Stimulated activated CD4-positive, alpha-beta T cell treated with anti-CD3 and anti-CD28 coated beads, Interleukin-4, amount 100 ng/mL, for 24 hours (primary cell): ENCODE measurements around the gene FBXL13.
"Not testable (repeated sequence)": the region's sequence is repeated elsewhere in the genome, so short reads cannot be mapped to it uniquely, and the experiment has no call there.

Experiments
- DNase-seq: peaks from one replicate; pipeline ENCODE4 v3.0.0-alpha.2; 2020

The FBXL13 gene

GRCh38 chr7:103020876-103021275, 53.7 kb downstream of the FBXL13 start:
- DNase-seq: not testable (repeated sequence)

GRCh38 chr7:103018295-103018694, 56.3 kb downstream of the FBXL13 start:
- DNase-seq: not testable (repeated sequence)

- no peak for DNase-seq
Observed at GRCh38 chr7:103011650-103012049, 62.9 kb downstream of the FBXL13 start.

GRCh38 chr7:103010211-103010610, 64.4 kb downstream of the FBXL13 start:
- no peak for DNase-seq

GRCh38 chr7:103009466-103010185, 65.0 kb downstream of the FBXL13 start:
- DNase-seq: no peak

GRCh38 chr7:103003004-103003403, 71.6 kb downstream of the FBXL13 start:
- DNase-seq: no peak

GRCh38 chr7:103001210-103001609, 73.4 kb downstream of the FBXL13 start:
- no peak for DNase-seq

- DNase-seq: no peak
Observed at GRCh38 chr7:102996957-102997356, 77.6 kb downstream of the FBXL13 start.

- DNase-seq: not testable (repeated sequence)
Observed at GRCh38 chr7:102995609-102996008, 79.0 kb downstream of the FBXL13 start.

GRCh38 chr7:102994567-102994966, 80.0 kb downstream of the FBXL13 start:
- no peak for DNase-seq

GRCh38 chr7:102993718-102994029, 80.9 kb downstream of the FBXL13 start:
- no peak for DNase-seq

- DNase-seq: no peak
Observed at GRCh38 chr7:102992938-102993717, 81.5 kb downstream of the FBXL13 start.

- no peak for DNase-seq
Observed at GRCh38 chr7:102992509-102992937, 82.1 kb downstream of the FBXL13 start.

GRCh38 chr7:102991540-102992214, 82.9 kb downstream of the FBXL13 start:
- DNase-seq: no peak

- no peak for DNase-seq
Observed at GRCh38 chr7:102991077-102991539, 83.5 kb downstream of the FBXL13 start.

- DNase-seq: no peak
Observed at GRCh38 chr7:102990642-102991041, 84.0 kb downstream of the FBXL13 start.

- DNase-seq: no peak
Observed at GRCh38 chr7:102988631-102989560, 85.7 kb downstream of the FBXL13 start.

GRCh38 chr7:102988088-102988487, 86.5 kb downstream of the FBXL13 start:
- no peak for DNase-seq

- no peak for DNase-seq
Observed at GRCh38 chr7:102985176-102985783, 89.3 kb downstream of the FBXL13 start.

GRCh38 chr7:102983602-102984001, 91.0 kb downstream of the FBXL13 start:
- DNase-seq: no peak

- no peak for DNase-seq
Observed at GRCh38 chr7:102982235-102982634, 92.4 kb downstream of the FBXL13 start.

GRCh38 chr7:102981451-102981850, 93.1 kb downstream of the FBXL13 start:
- no peak for DNase-seq
